Subcutaneous abdominal adipose tissue (tissue), 5 donors: ENCODE data around the gene RBM19.

Source experiments
- H3K27ac ChIP-seq: one replicate; pipeline ENCODE4 v1.7.0; 2013; ENCODE audit warnings: low read depth, mild to moderate bottlenecking, inconsistent platforms, low read length, moderate library complexity
- H3K27me3 ChIP-seq, 5 donors: one replicate each; pipeline ENCODE4 v1.7.0; 2013; ENCODE audit warnings: low read length in 5 of 5, inconsistent platforms in 1 of 5; ENCODE audit not compliant: control insufficient read depth in 5 of 5, insufficient read depth in 4 of 5
- H3K36me3 ChIP-seq, 5 donors: one replicate each; pipeline ENCODE4 v1.7.0; 2013; ENCODE audit warnings: low read length in 5 of 5; ENCODE audit not compliant: control insufficient read depth in 5 of 5, insufficient read depth in 5 of 5
- H3K4me1 ChIP-seq, 5 donors: one replicate each; pipeline ENCODE4 v1.7.0; 2013; ENCODE audit warnings: low read length in 5 of 5, mild to moderate bottlenecking in 3 of 5, moderate library complexity in 1 of 5; ENCODE audit not compliant: control insufficient read depth in 5 of 5, insufficient read depth in 5 of 5
- H3K4me3 ChIP-seq, 5 donors: one replicate each; pipeline ENCODE4 v1.7.0; 2013; ENCODE audit warnings: low read length in 5 of 5, low read depth in 1 of 5
- H3K9ac ChIP-seq, 5 donors: one replicate each; pipeline ENCODE4 v1.7.0; 2013; ENCODE audit warnings: low read length in 5 of 5, mild to moderate bottlenecking in 4 of 5, moderate library complexity in 3 of 5
- H3K9me3 ChIP-seq, 5 donors: one replicate each; pipeline ENCODE4 v1.7.0; 2013; ENCODE audit warnings: low read length in 5 of 5; ENCODE audit not compliant: control insufficient read depth in 5 of 5
- donor health status: healthy.
- donor health status: healthy.
- donor health status: healthy.
- donor health status: healthy.
- donor health status: healthy.

Gene RBM19

DNA sequence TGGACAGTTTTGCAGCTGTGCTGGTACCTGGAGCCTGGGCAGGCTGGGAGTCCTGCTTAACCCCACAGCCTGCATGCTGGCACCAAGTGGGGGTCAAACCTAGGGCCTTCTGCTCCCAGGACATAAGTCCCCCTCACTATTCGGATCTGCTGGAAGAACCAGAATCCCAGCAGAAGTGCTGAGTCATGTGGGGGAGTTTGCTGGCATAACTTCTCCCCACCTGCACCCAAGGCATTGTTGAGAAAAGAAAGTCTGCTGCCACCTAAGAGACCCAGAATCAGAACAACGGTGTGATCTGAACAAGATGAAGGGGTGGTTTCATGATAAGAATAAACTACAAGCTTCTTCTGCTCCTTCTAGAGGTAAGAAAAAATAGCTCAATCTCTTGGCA, 102.7 kb downstream of the RBM19 start:
- Histone ChIP-seq H3K36me3 (peaks cover 0 to 29% (median 7%) of the 10 kb centered on the region in 5 donors), H3K4me1 (peaks cover 0 to 5% (median 0%) of the 10 kb centered on the region in 5 donors), H3K27me3 (no peaks in the 10 kb centered on the region), H3K4me3 (no peak overlapping the region), H3K27ac (no peak overlapping the region), H3K9ac (no peak overlapping the region), H3K9me3 (no peaks in the 10 kb centered on the region)

DNA sequence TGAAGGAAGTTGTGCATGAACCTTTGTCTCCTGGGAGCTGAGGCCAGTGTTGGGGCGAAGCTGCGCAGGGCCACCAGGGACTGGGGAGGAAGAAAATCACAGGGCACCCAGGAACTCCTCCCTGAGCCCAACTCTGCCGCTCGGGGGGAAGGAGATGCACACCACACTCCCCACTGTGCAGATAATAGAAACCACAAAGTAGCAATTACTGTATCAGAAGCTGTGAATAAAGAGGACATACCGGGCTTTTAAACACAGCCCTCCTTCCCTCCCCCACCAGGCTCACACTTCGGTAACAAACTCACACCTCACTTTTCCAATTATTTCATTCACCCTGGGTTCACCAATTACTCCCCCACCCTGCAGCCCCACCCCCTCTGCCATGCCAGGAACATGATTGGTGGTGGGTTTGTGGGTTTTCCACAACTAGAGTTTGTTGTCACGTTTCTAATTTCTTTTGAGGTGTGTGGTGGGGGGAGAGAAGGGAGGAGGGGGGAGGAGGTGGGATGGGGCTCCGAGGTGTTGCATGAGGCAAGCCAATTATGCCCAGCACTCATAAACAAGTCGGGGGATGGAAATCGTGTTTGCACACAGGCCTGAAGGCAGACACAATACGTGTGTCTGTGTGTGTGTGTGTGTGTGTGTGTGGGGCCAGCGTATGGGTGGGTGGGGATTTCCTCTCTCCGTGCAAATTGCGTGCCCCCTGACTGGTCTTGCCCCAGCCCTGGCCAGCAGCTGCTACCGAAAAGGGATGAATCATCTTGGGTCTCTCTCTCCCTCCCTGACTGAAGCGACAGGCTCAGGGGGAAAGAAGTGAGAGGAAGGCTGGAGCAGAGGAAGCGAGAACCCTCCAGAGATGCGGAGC, 103.3 kb downstream of the RBM19 start:
- Histone ChIP-seq H3K36me3 (peaks cover 0 to 35% (median 13%) of the 10 kb centered on the region in 5 donors), H3K9ac (no peak overlapping the region), H3K27ac (no peak overlapping the region), H3K27me3 (no peaks in the 10 kb centered on the region), H3K4me1 (peaks cover 0 to 5% (median 0%) of the 10 kb centered on the region in 5 donors), H3K9me3 (no peaks in the 10 kb centered on the region), H3K4me3 (no peak overlapping the region)

DNA sequence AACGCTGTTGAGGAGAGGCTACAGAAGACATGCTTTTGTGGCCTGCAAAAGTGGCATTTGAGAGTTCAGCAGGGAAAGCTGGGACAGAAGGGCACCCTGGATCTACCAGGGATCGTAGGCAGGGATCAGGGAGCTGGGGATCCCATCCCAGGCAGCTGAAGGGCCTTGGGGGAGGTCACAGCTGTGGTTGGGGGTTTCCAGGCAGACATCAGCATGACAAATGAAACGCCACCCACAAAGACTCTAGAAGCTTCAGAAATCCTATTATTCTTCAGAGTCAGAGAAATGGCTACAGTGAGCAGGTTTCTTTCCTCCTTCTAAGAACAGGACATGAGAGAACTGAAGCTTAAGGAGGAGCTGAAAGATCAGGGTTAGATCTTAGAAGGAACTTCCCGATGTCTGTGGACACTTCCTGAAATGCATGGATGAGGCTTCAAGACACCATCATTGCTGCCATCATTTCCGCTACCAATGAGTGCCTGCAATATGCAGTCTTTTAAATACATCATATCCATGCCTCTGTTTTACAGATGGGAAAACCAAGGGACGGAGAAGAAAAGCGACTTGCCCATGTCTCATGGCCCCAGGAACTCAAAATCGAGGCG, 104.3 kb downstream of the RBM19 start:
- Histone ChIP-seq H3K9me3 (no peaks in the 10 kb centered on the region), H3K27ac (no peak overlapping the region), H3K9ac (no peak overlapping the region), H3K27me3 (no peaks in the 10 kb centered on the region), H3K4me3 (no peak overlapping the region), H3K36me3 (peaks cover 0 to 46% (median 23%) of the 10 kb centered on the region in 5 donors), H3K4me1 (peaks cover 0 to 5% (median 0%) of the 10 kb centered on the region in 5 donors)

DNA sequence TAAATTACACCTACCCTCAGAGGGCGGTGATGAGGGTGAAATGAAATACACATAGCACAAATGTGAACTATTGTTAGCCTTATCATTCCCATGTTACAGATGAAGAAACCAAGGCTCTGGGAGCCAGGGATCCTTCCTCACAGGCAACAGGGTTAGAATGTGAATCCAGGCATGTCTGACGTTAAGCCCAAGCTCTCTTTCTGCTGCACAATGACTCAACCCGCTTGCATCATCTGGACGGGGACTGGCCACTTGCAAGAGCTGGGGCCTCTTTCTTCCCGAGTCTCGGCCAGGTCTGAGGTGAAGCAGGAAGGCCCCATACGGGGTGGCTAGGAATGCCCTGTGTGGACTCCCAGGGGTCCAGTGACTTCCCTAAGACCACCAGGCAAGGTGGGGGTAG, 105.2 kb downstream of the RBM19 start:
- no peak overlapping the region for H3K4me3 ChIP-seq
- H3K36me3 ChIP-seq: peaks cover 0 to 54% (median 27%) of the 10 kb centered on the region in 5 donors
- no peak overlapping the region for H3K27ac ChIP-seq
- no peaks in the 10 kb centered on the region for H3K9me3 ChIP-seq
- H3K9ac ChIP-seq: no peak overlapping the region
- peaks cover 0 to under 1% (median 0%) of the 10 kb centered on the region in 5 donors for H3K4me1 ChIP-seq
- no peaks in the 10 kb centered on the region for H3K27me3 ChIP-seq

DNA sequence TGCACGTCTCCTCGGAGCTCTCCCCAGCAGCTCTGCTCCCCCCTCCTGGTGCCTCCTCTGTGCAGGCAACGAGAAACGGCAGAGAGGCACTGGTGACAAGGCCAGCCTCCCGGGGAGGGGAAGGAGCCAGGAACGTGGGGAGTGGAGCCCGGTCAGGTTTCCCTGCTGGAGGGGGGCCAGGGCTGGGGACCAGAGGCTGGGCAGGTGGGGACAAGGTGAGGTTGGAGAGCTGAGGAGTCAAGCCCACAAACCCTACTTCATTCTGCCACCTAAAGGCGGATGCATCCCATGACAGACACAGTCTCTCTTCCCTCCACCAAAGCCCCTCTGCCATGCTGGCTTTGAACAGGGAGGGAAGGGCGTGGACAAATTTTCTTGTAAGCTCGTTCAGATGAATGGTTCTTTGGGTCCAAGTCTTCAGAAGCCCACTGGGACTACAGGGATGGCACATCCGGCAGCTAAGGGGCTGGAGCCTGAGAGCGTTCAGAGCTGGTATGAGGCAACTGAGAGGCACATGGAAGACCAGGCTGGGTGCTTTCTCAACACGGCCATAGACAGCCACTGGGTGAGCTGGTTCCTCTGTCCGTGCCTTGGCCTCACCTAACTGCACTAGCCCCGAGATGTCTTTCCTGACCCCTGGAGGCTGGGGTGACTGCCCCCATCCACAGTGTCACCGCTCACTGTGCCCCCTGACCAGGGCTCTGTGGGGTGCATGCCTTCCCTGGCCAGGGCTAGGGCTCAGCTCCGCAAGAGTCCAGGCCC, 105.9 kb downstream of the RBM19 start:
- Histone ChIP-seq H3K4me1 (no peaks in the 10 kb centered on the region), H3K27me3 (no peaks in the 10 kb centered on the region), H3K36me3 (peaks cover 0 to 61% (median 27%) of the 10 kb centered on the region in 5 donors), H3K27ac (no peak overlapping the region), H3K4me3 (no peak overlapping the region), H3K9me3 (no peaks in the 10 kb centered on the region), H3K9ac (no peak overlapping the region)

- Histone ChIP-seq H3K36me3 (peaks cover 0 to 72% (median 32%) of the 10 kb centered on the region in 5 donors), H3K4me3 (no peak overlapping the region), H3K27me3 (no peaks in the 10 kb centered on the region)
These were observed 107.2 kb downstream of the RBM19 start for GRCh38 chr12:113858841-113859386.

GRCh38 chr12:113857371-113857770, 108.8 kb downstream of the RBM19 start:
- Histone ChIP-seq H3K27ac (no peak overlapping the region), H3K27me3 (no peaks in the 10 kb centered on the region), H3K9me3 (no peaks in the 10 kb centered on the region), H3K4me1 (no peaks in the 10 kb centered on the region), H3K4me3 (no peak overlapping the region), H3K36me3 (peaks cover 0 to 69% (median 37%) of the 10 kb centered on the region in 5 donors), H3K9ac (no peak overlapping the region)

More at GRCh38 chr12:113858841-113859386, 107.2 kb downstream of the RBM19 start:
- no peaks in the 10 kb centered on the region for H3K4me1 ChIP-seq
- H3K9ac ChIP-seq: no peak overlapping the region
- no peaks in the 10 kb centered on the region for H3K9me3 ChIP-seq
- H3K27ac ChIP-seq: no peak overlapping the region

DNA sequence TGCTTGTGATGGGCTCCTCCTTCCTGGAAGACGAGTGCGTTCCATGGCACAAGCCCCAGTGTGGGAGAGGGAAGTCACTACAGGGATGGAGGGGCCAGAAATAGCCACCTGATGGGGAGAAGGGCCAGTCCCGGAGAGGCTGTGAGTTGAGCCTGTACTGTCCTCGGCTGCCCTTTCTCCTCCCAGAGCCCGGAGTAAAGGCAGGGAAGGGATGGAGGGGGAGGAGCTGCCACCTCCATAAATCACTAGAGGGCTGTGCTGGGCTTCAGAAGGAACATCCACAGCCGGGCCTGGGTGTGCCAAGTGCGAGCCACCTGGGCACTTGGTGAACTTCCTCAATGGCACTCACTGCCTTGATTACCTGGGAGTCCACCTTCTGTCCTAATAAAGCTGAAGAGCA, 110.1 kb downstream of the RBM19 start:
- peaks cover 0 to 64% (median 35%) of the 10 kb centered on the region in 5 donors for H3K36me3 ChIP-seq
- no peak overlapping the region for H3K27ac ChIP-seq
- H3K9ac ChIP-seq: no peak overlapping the region

DNA sequence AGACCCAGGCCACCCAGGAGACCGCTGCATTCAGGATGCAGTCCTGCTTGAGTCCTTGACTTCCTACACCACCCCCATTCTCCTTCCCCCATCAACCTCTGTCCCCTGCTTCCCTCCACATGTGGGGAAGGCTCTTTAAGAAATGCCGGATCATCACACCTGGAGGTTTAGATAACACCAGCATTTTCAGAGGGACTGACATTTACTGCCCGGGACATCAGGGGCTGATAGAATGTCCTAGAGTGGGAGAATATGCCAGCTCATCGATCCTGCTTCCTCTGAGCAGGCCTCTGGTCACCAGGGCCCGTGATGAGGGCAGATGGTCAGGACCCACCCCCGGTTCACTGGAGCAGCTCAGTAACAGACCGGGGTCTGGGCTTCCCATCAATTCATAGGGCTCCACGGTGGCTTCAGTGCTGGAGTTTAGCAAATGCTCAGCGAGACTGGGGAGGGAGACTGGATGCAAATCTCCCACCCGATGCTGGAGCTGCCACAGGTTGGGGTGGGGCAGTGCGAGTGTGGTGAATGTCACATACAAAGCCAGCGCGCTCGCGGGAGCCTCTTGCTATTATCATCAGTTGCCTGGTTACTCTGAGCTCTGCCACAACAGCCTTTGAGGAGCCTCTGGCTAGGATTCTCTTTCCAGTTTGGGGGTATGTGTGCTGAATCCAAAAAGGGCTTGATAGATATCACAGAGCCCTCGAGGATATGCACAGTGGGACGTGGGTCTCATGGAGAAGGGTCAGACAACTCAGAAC, 111.6 kb downstream of the RBM19 start:
- H3K27me3 ChIP-seq: peaks cover 0 to 3% (median 0%) of the 10 kb centered on the region in 5 donors
- H3K9me3 ChIP-seq: no peaks in the 10 kb centered on the region
- H3K4me3 ChIP-seq: no peak overlapping the region
- H3K9ac ChIP-seq: no peak overlapping the region
- no peak overlapping the region for H3K27ac ChIP-seq
- peaks cover 0 to 52% (median 35%) of the 10 kb centered on the region in 5 donors for H3K36me3 ChIP-seq
- peaks cover 7 to 16% (median 14%) of the 10 kb centered on the region in 5 donors for H3K4me1 ChIP-seq

More for the DNA sequence above, 110.1 kb downstream of the RBM19 start:
- Histone ChIP-seq H3K9me3 (no peaks in the 10 kb centered on the region), H3K4me3 (no peak overlapping the region), H3K27me3 (peaks cover 0 to 3% (median 0%) of the 10 kb centered on the region in 5 donors), H3K4me1 (peaks cover 0 to 4% (median 0%) of the 10 kb centered on the region in 5 donors)
